SK-N-MC (cell line): ENCODE measurements around the gene CPM.

Experiments used
- EZH2 ChIP-seq: fragments of 200-600 bp; sonication (generic); IDR thresholded peaks from one replicate; pipeline ENCODE4 v1.6.1; 2017; ENCODE audit warnings: antibody characterized with exemption
- POLR2AphosphoS5 ChIP-seq: IDR thresholded peaks from 2 replicates; pipeline ENCODE4 v1.6.1; 2012; ENCODE audit warnings: mild to moderate bottlenecking, low read depth, low read length, borderline replicate concordance

- no peak for TF ChIP-seq EZH2
- TF ChIP-seq POLR2AphosphoS5, result no peak
Observed at GRCh38 chr12:68934392-68934791, 1.4 kb upstream of the CPM start.
